Right renal cortex interstitium (tissue), 3 donors: Measurements from ENCODE around the gene RNF212. TPM values are rescaled to one million over a fixed set of nuclear protein-coding genes. Genes with fewer than 3 reads are reported as not detected.

ENCODE experiments used
- DNase-seq, 3 donors: peaks; one replicate each; pipeline ENCODE4 v3.0.0-alpha.2; 2013; ENCODE audit warnings: low read depth in 3 of 3, low spot score in 2 of 3
- polyA plus RNA-seq, 3 donors: library from polyadenylated mRNA; unstranded; fragments of 120-200 nt; gene quantifications; one replicate each; pipeline ENCODE4 v1.2.1, GENCODE V29; 2013; ENCODE audit not compliant: insufficient read length in 3 of 3

The RNF212 gene
- polyA plus RNA-seq, 3 donors = 11.3 to 14.9 (median 11.5) TPM

- no peak for DNase-seq
Observed at GRCh38 chr4:1091561-1091995, 21.8 kb downstream of the RNF212 start.

GRCh38 chr4:1090465-1091440, 22.6 kb downstream of the RNF212 start:
- no peak for DNase-seq

- DNase-seq = no peak
Observed at GRCh38 chr4:1090036-1090435, 23.3 kb downstream of the RNF212 start.

GRCh38 chr4:1087371-1087770, 26.0 kb downstream of the RNF212 start:
- DNase-seq = no peak

- DNase-seq = no peak
Observed at GRCh38 chr4:1086011-1086410, 27.4 kb downstream of the RNF212 start.

- DNase-seq = no peak
Observed at GRCh38 chr4:1085404-1085799, 28.0 kb downstream of the RNF212 start.

- no peak for DNase-seq
Observed at GRCh38 chr4:1084796-1085403, 28.5 kb downstream of the RNF212 start.

GRCh38 chr4:1084394-1084793, 29.0 kb downstream of the RNF212 start:
- DNase-seq = no peak

- DNase-seq = peak in 2 of 3 donors; percentile 16 to 29
Observed at GRCh38 chr4:1082215-1083182, 30.9 kb downstream of the RNF212 start.

- no peak for DNase-seq
Observed at GRCh38 chr4:1081689-1082040, 31.7 kb downstream of the RNF212 start.

- no peak for DNase-seq
Observed at GRCh38 chr4:1080961-1081688, 32.2 kb downstream of the RNF212 start.

GRCh38 chr4:1080432-1080831, 32.9 kb downstream of the RNF212 start:
- no peak for DNase-seq

GRCh38 chr4:1079711-1080265, 33.6 kb downstream of the RNF212 start:
- DNase-seq = no peak

GRCh38 chr4:1078490-1078889, 34.9 kb downstream of the RNF212 start:
- DNase-seq = no peak

- DNase-seq = no peak
Observed at GRCh38 chr4:1077711-1078477, 35.5 kb downstream of the RNF212 start.

- DNase-seq = no peak
Observed at GRCh38 chr4:1075809-1076699, 37.3 kb downstream of the RNF212 start.

- DNase-seq = no peak
Observed at GRCh38 chr4:1075225-1075624, 38.1 kb downstream of the RNF212 start.

- DNase-seq = no peak
Observed at GRCh38 chr4:1074077-1074476, 39.3 kb downstream of the RNF212 start.
